ENCODE measurements around the gene ZBED3. TPM values are rescaled to one million over a fixed set of nuclear protein-coding genes. Genes with fewer than 3 reads are reported as not detected.

The ZBED3 gene
- total and polyA plus RNA-seq, 2 donors (not counting 3 experiments of a cell fraction or from before 2014, with no cell fraction given), result 11.8 to 15.9 TPM

- Histone ChIP-seq H3K27ac (ENCODE audit: insufficient read depth, low read depth, low read length) (no peak overlapping the region), H3K9me1 (replicated peaks; ENCODE audit: control insufficient read depth, extremely low read depth, insufficient read depth, low read length) (no peaks in the 10 kb centered on the region), H2AFZ (ENCODE audit: low read depth, low read length) (no peak overlapping the region), H3K79me2 (ENCODE audit: control insufficient read depth, insufficient read depth, low read length) (no peaks in the 10 kb centered on the region), H3K27me3 (ENCODE audit: control insufficient read depth in 2 of 2, insufficient read depth in 2 of 2, low read length in 2 of 2) (no peaks in the 10 kb centered on the region), H4K20me1 (replicated peaks; ENCODE audit: control insufficient read depth, extremely low read depth, insufficient read depth, low read length) (no peaks in the 10 kb centered on the region), H3K9me3 (replicated peaks; ENCODE audit: control insufficient read depth, insufficient read depth, low read length) (no peaks in the 10 kb centered on the region), H3K36me3 (ENCODE audit: control insufficient read depth in 2 of 2, extremely low read depth in 1 of 2, insufficient read depth in 2 of 2, low read length in 2 of 2) (no peaks in the 10 kb centered on the region), H3K4me2 (ENCODE audit: insufficient read depth, low read length) (no peak overlapping the region), H3K4me1 (ENCODE audit: control insufficient read depth, extremely low read depth, insufficient read depth, low read length) (peaks cover 9% of the 10 kb centered on the region), H3K9ac (replicated peaks; ENCODE audit: extremely low read depth, insufficient read depth, low read length) (no peak overlapping the region), H3K4me3 (replicated peaks in 1 of 3; ENCODE audit: insufficient read depth in 1 of 3, low read depth in 1 of 3, low read length in 3 of 3) (no peak overlapping the region)
- ChIA-PET CTCF (interaction anchor here (2.0 kb wide), 1 partner anchor 309 kb away, joined by 5 read pairs; no protein-coding TSS in a partner anchor), POLR2A (no interaction called here)
- dilution Hi-C loops (cut with MboI; ENCODE audit: extremely low pct_ligation_motif_present, low sequenced_read_pairs) (no loop called here), intact Hi-C loops (cut with micrococcal nuclease) (loop anchor here (5.0 kb wide), 1 partner anchor 364 kb away; the partner anchor contains the start of gene WDR41)
- no TSS peak for BruUV-seq (replicated peaks)
- no peak for FAIRE-seq
- TF ChIP-seq EZH2 (IDR thresholded peaks at IDR 0.05; ENCODE audit: borderline replicate concordance, low read depth, low read length, severe bottlenecking), result no peak
- TF ChIP-seq JUN (IDR thresholded peaks at IDR 0.05; ENCODE audit: borderline replicate concordance, insufficient read depth, insufficient read length, low read depth), result no peak
- no peak for TF ChIP-seq GATA2 (IDR thresholded peaks at IDR 0.05; ENCODE audit: insufficient read depth, insufficient read length, low read depth, low read length)
- no peak for TF ChIP-seq POLR2A (IDR thresholded peaks at IDR 0.05; ENCODE audit: low read depth, low read length)
- no peak for TF ChIP-seq POLR2AphosphoS5 (IDR thresholded peaks at IDR 0.05; ENCODE audit: insufficient read depth, low read depth, low read length)
- no peak for TF ChIP-seq MYC (IDR thresholded peaks at IDR 0.05; ENCODE audit: low read depth, low read length)
- TF ChIP-seq CTCF (IDR thresholded peaks at IDR 0.05; ENCODE audit: extremely low read depth in 1 of 2, insufficient read depth in 1 of 2, low read depth in 1 of 2, low read length in 2 of 2), result no peak
- no peak for TF ChIP-seq FOS (IDR thresholded peaks at IDR 0.05; ENCODE audit: borderline replicate concordance, insufficient read depth, low read length)
- TF ChIP-seq MAX (IDR thresholded peaks at IDR 0.05; ENCODE audit: insufficient read depth, insufficient read length), result no peak
- no peak for DNase-seq (ENCODE audit: low read depth, low spot score)
Measured at GRCh38 chr5:77128411-77129061, 41.5 kb upstream of the ZBED3 start.

Data from endothelial cell of umbilical vein (primary cell).